ENCODE data around the gene MEX3C. TPM values are rescaled to one million over a fixed set of nuclear protein-coding genes. Genes with fewer than 3 reads are reported as not detected.

The MEX3C gene
- total RNA-seq, 6 experiments from 2014 or later: 8.2 to 13.6 (median 9.6) TPM

DNA sequence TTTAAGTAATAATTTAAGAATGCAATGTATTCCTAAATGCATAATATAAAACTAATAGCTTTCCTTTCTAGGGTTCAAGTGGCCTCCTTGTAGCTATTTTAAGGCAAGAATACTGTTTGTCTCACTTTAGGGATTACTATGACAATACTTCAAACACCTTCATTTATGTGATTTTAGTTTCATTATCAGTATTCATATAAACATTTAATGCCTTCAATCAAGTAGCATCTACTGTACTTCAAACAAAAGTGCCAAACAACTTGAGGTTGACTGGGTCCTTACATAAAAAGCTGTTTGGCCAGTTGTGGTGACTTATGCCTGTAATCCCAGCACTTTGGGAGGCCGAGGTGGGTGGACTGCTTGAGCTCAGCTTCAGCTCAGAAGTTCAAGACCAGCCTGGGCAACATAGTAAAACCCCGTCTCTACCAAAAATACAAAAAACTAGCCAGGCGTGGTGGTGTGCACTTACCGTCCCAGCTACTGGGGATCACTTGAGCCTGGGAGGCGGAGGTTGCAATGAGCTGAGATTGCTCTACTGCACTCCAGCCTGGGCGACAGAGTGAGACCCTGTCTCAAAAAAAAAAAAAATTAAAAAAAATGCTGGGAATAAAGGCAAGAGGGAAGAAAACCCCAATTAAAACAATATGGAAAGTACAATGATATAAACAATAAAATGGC lies 9.3 kb downstream of the MEX3C start:
- Histone ChIP-seq H3K4me1 (peaks cover 0 to 3% (median 0%) of the 10 kb centered on the region in 4 donors), H3K9me3 (no peaks in the 10 kb centered on the region), H3K27ac (no peak overlapping the region), H3K4me3 (no peak overlapping the region), H3K36me3 (no peaks in the 10 kb centered on the region), H3K27me3 (no peaks in the 10 kb centered on the region)
- ATAC-seq: no peak
- no peak for DNase-seq
- intact Hi-C loops (cut with DNase I): no loop called here
- TF ChIP-seq, protein P1, sequence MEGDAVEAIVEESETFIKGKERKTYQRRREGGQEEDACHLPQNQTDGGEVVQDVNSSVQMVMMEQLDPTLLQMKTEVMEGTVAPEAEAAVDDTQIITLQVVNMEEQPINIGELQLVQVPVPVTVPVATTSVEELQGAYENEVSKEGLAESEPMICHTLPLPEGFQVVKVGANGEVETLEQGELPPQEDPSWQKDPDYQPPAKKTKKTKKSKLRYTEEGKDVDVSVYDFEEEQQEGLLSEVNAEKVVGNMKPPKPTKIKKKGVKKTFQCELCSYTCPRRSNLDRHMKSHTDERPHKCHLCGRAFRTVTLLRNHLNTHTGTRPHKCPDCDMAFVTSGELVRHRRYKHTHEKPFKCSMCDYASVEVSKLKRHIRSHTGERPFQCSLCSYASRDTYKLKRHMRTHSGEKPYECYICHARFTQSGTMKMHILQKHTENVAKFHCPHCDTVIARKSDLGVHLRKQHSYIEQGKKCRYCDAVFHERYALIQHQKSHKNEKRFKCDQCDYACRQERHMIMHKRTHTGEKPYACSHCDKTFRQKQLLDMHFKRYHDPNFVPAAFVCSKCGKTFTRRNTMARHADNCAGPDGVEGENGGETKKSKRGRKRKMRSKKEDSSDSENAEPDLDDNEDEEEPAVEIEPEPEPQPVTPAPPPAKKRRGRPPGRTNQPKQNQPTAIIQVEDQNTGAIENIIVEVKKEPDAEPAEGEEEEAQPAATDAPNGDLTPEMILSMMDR (IDR thresholded peaks at IDR 0.05): no peak
- TF ChIP-seq POLR2A (IDR thresholded peaks at IDR 0.05): no peak
- WGBS (ENCODE audit: insufficient coverage, low coverage, low lambda C conversion rate, missing lambda C conversion rate): 86% methylated on average over 6 of the region's 6 CpGs

DNA sequence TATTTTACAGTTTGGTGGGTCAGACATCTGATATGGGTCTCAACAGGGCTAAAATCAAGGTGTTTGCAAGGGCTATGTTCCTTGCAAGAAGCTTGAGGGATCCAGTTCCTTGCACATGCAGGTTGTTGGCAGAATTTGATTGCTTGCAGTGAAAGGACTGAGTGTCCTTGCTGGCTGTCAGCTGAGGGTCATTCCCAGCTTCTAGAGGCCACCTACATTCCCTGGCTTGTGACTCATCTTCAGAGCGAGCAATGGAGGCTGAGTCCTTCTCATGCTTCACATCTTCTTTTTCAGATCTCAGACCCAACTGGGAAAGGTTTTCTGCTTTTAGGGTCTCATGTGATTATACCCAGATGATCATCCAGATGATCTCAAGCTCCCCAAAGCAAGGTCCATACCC lies 12.4 kb downstream of the MEX3C start:
- TF ChIP-seq POLR2A (IDR thresholded peaks at IDR 0.05): no peak
- TF ChIP-seq, protein P1 (IDR thresholded peaks at IDR 0.05): no peak
- intact Hi-C loops (cut with DNase I): no loop called here
- Histone ChIP-seq H3K27me3 (no peaks in the 10 kb centered on the region), H3K4me3 (no peak overlapping the region), H3K9me3 (no peaks in the 10 kb centered on the region), H3K27ac (no peak overlapping the region), H3K4me1 (no peaks in the 10 kb centered on the region), H3K36me3 (no peaks in the 10 kb centered on the region)
- ATAC-seq (no peak), DNase-seq (no peak)
- WGBS (ENCODE audit: insufficient coverage, low coverage, low lambda C conversion rate, missing lambda C conversion rate): no CpG with 5 or more reads among the region's 1 CpG

DNA sequence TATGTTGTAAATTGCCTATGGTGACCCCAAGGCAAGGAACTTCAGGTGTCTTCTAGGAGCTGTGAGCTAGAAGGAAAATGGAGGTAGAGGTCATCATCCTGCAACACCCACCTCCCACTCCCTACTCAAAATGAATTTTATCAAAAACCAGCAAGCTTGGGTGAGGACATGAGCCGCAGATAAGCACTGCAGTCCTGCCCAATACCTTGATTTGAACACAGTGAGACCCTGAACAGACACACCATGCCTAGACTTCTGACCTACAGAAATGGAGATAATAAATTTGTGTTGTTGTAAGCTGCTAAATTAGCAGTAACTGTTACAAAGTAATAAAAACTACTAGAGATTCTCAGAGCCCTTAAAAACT lies 13.4 kb downstream of the MEX3C start:
- no peaks in the 10 kb centered on the region for H3K36me3 ChIP-seq
- H3K4me1 ChIP-seq: no peaks in the 10 kb centered on the region
- no peak for DNase-seq
- TF ChIP-seq POLR2A (IDR thresholded peaks at IDR 0.05): no peak
- TF ChIP-seq, protein P1 (IDR thresholded peaks at IDR 0.05): no peak
- WGBS (ENCODE audit: insufficient coverage, low coverage, low lambda C conversion rate, missing lambda C conversion rate): 86% methylated on average over 1 of the region's 1 CpG
- no peak overlapping the region for H3K27ac ChIP-seq
- no peak overlapping the region for H3K4me3 ChIP-seq
- no peak for ATAC-seq
- intact Hi-C loops (cut with DNase I): no loop called here
- no peaks in the 10 kb centered on the region for H3K9me3 ChIP-seq
- no peaks in the 10 kb centered on the region for H3K27me3 ChIP-seq

DNA sequence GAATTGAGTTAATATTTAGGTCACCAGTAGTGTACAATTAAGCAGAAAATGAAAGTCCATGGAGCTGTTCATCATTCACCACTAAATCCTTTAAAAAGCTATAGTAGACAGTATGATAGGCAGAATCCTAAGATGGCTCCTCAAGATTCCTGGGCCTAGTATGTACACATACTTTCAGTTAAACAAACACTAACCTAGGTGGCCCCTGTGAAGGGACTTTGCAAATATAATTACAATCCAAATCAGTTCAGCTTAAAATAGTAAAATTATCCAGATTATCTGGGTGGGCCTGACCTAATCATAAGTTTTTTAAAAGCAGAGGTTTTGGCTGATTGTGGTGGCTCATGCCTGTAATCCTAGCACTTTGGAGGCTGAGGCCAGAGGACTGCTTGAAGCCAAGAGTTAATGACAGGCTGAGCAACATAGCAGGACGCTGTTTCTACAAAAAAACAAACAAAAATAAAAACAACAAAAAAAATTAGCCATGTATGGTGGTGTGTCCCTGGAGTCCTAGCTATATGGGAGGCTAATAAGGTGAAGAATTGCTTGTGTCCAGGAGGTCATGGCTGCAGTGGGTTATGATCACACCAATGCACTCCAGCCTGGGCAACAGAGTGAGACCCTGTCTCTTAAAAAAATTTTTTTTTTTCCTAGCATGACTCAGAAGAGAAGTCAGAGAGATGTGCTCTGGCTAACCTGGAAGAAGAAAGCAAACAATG lies 13.9 kb downstream of the MEX3C start:
- H3K27ac ChIP-seq: no peak overlapping the region
- TF ChIP-seq, protein P1 (IDR thresholded peaks at IDR 0.05): no peak
- no peak for TF ChIP-seq POLR2A (IDR thresholded peaks at IDR 0.05)
- H3K4me3 ChIP-seq: no peak overlapping the region
- no peak for ATAC-seq
- 89% methylated on average over 1 of the region's 1 CpG for WGBS (ENCODE audit: insufficient coverage, low coverage, low lambda C conversion rate, missing lambda C conversion rate)
- H3K9me3 ChIP-seq: no peaks in the 10 kb centered on the region
- H3K36me3 ChIP-seq: no peaks in the 10 kb centered on the region
- no peaks in the 10 kb centered on the region for H3K4me1 ChIP-seq
- intact Hi-C loops (cut with DNase I): no loop called here
- no peak for DNase-seq
- no peaks in the 10 kb centered on the region for H3K27me3 ChIP-seq

Data from right lobe of liver (tissue), 6 donors.